GM19035 (cell line): ENCODE measurements around the gene ATF4.
A peak's percentile ranks its signal among the peaks of the same experiment; 100 is the strongest.
"Not testable (repeated sequence)": the region's sequence is repeated elsewhere in the genome, so short reads cannot be mapped to it uniquely, and the experiment has no call there.

Experiments
- ATAC-seq: cut with Tn5 transposase; IDR thresholded peaks from one replicate; pipeline ENCODE4 v1.9.1; 2021; ENCODE audit not compliant: unreplicated experiment

The ATF4 gene

GRCh38 chr22:39489094-39490068 lies 31.0 kb upstream of the ATF4 start:
- no peak for ATAC-seq

GRCh38 chr22:39490135-39490798 lies 30.1 kb upstream of the ATF4 start:
- peak; percentile 78 for ATAC-seq

GRCh38 chr22:39490966-39491680 lies 29.2 kb upstream of the ATF4 start:
- no peak for ATAC-seq

GRCh38 chr22:39491696-39492095 lies 28.7 kb upstream of the ATF4 start:
- no peak for ATAC-seq

- no peak for ATAC-seq
Observed at GRCh38 chr22:39492186-39492585, 28.2 kb upstream of the ATF4 start.

DNA sequence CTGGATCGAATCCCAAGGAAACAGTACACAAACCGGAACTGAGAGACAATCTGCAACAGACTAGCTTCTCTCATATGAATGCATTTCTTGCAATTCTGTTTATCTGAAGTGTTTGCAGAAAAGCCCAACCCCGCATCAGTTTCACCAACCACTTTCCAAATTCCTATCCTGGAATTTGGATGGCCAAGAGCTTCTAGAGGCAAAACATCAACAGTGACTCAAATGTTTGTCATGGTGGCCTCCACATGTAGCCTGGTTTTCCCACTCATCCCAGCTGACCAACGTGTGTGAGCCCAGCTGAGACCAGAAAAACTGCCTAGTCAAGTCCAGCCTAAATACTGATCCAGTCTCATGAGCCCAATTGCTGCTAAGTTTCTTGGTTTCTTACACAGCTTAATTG lies 26.6 kb upstream of the ATF4 start:
- no peak for ATAC-seq

- no peak for ATAC-seq
Observed at GRCh38 chr22:39494471-39495120, 25.8 kb upstream of the ATF4 start.

- ATAC-seq = no peak
Observed at GRCh38 chr22:39496131-39496838, 24.1 kb upstream of the ATF4 start.

- no peak for ATAC-seq
Observed at GRCh38 chr22:39497429-39497828, 22.9 kb upstream of the ATF4 start.

- no peak for ATAC-seq
Observed at GRCh38 chr22:39498368-39498767, 22.0 kb upstream of the ATF4 start.

DNA sequence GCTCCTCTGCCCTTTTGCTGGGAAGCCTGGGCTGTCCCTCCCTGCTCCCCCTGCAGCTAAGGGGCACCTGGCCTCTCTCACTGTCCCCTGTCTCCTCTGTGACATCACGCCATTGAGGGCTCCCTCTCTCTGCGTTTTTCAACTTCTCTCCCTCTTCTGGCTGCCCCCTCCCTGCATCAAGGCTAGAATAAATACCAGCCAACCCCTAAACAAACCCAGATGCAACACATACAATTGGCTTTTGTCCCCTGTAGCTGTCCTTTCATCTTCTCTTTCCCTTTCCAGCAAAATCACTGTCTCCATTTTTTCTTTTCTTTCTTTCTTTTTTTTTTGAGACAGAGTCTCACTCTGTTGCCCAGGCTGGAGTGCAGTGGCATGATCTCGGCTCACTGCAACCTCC lies 21.6 kb upstream of the ATF4 start:
- no peak for ATAC-seq

- ATAC-seq = no peak
Observed at GRCh38 chr22:39500101-39500500, 20.3 kb upstream of the ATF4 start.

GRCh38 chr22:39501644-39502108 lies 18.7 kb upstream of the ATF4 start:
- ATAC-seq = no peak

- peak; percentile 91 for ATAC-seq
Observed at GRCh38 chr22:39502109-39502788, 18.1 kb upstream of the ATF4 start, which contains the start of gene MIEF1. MIEF1 (plus strand) TSS chr22:39502290; CDS start chr22:39511295, 9,005 bp downstream.

- ATAC-seq = no peak
Observed at GRCh38 chr22:39502789-39503409, 17.5 kb upstream of the ATF4 start.

- ATAC-seq = no peak
Observed at GRCh38 chr22:39503630-39504029, 16.7 kb upstream of the ATF4 start.

DNA sequence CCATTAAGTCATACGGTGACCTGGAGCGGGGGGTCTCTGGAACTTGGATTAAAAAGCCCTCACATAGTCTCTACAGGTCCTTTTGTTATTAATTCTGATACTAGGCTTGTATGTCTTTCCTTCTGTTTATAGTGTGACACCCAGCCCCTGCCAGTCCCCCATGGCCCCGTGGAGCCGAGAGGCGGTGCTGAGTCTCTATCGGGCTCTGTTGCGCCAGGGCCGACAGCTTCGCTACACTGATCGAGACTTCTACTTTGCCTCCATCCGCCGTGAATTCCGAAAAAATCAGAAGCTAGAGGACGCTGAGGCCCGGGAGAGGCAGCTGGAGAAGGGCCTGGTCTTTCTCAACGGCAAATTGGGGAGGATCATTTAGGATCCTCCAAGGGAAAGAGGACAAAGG lies 16.3 kb upstream of the ATF4 start:
- no peak for ATAC-seq

DNA sequence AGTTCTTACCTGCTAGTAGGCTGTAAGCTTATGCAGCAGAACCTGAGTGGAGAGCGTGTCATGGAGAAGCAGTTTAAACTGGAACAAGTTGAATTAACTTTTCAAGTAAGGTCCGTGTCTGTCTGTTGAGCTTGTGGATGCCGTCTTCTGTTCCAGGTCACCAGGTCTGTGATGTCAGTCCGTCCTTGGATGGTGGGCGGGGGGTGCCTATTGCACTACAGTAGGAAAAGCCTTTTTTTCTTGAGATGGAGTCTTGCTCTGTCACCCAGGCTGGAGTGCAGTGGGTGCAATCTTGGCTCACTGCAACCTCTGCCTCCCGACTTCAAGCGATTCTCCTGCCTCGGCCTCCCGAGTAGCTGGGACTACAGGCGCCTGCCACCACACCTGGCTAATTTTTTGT lies 13.3 kb upstream of the ATF4 start:
- ATAC-seq = not testable (repeated sequence)

- ATAC-seq = no peak
Observed at GRCh38 chr22:39508393-39508792, 12.0 kb upstream of the ATF4 start.
